Stimulated activated naive CD8-positive, alpha-beta T cell treated with anti-CD3 and anti-CD28 coated beads, Interleukin-15, amount 100 ng/mL, for 72 hours (primary cell): Measurements from ENCODE around the gene RHOH.

Source experiments
- ATAC-seq: fragments of 150-1000 bp; cut with Tn5 transposase; 2 replicates; pipeline ENCODE4 v1.10.0; 2021; ENCODE audit warnings: mild to moderate bottlenecking, moderate library complexity
- DNase-seq, 2 donors: peaks; one replicate each; pipeline ENCODE4 v3.0.0; 2021 to 2022
- H3K27ac Mint-ChIP-seq, 2 donors: one replicate each; pipeline ENCODE4 v1.8.0; 2022; ENCODE audit warnings: mild to moderate bottlenecking in 2 of 2, mixed read lengths in 2 of 2, moderate library complexity in 2 of 2
- H3K27me3 Mint-ChIP-seq: one replicate; pipeline ENCODE4 v1.8.0; 2022; ENCODE audit warnings: mixed read lengths
- H3K4me1 Mint-ChIP-seq: one replicate; pipeline ENCODE4 v1.8.0; 2022; ENCODE audit warnings: mild to moderate bottlenecking, mixed read lengths
- H3K4me3 Mint-ChIP-seq, 2 donors: one replicate each; pipeline ENCODE4 v1.8.0; 2022; ENCODE audit warnings: mild to moderate bottlenecking in 2 of 2, mixed read lengths in 2 of 2, moderate library complexity in 1 of 2
- H3K9me3 Mint-ChIP-seq, 2 donors: one replicate each; pipeline ENCODE4 v1.8.0; 2022; ENCODE audit warnings: mixed read lengths in 2 of 2

Gene RHOH

DNA sequence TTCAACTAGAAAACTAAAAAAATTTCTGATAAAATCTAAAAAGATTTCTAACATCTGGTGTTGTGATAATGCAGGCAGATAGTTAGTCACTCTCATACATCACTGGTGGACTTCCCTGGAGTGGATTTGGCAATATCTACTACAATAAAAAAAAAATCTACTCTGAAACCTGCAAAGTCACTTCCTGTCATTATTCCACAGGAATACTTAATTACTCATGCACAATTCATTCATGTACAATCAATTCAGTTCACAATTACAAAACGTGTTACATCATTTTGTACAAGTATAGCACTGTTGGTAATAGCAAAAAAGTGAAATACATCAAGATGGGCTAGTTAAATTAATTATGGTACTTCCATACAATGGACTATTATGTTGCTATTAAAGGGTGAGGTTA is 16.5 kb upstream of the RHOH start:
- DNase-seq (no peak), ATAC-seq (peak; percentile 46)
- no peak overlapping the region for H3K27ac Mint-ChIP-seq
- peaks cover 0 to 4% of the 10 kb centered on the region in 2 donors for H3K9me3 Mint-ChIP-seq
- peaks cover 51% of the 10 kb centered on the region for H3K4me1 Mint-ChIP-seq
- H3K4me3 Mint-ChIP-seq = no peak overlapping the region
- H3K27me3 Mint-ChIP-seq = no peaks in the 10 kb centered on the region

DNA sequence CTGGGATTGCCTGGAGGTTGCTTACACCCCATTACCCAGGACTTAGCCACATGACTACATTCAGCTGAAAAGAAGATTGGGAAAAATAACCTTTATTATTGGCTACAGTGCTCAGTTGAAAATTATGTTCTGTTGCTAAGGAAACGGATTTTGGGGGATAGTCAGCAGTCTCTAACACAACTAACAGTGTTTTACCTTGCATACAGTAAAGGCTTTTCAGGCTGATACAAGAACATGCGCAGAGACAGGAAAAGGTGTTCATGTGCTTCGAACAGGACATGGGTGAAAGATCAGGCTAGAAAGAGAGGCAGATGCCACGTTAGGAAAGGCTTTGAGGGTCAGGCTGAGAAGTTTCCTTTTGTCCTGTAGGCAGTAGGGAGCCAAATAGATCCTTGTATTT is 14.8 kb upstream of the RHOH start:
- DNase-seq = no peak
- Mint-ChIP-seq H3K4me1 (peaks cover 60% of the 10 kb centered on the region), H3K4me3 (no peak overlapping the region), H3K9me3 (peaks cover 0 to 4% of the 10 kb centered on the region in 2 donors), H3K27me3 (no peaks in the 10 kb centered on the region), H3K27ac (no peak overlapping the region)
- ATAC-seq = no peak

DNA sequence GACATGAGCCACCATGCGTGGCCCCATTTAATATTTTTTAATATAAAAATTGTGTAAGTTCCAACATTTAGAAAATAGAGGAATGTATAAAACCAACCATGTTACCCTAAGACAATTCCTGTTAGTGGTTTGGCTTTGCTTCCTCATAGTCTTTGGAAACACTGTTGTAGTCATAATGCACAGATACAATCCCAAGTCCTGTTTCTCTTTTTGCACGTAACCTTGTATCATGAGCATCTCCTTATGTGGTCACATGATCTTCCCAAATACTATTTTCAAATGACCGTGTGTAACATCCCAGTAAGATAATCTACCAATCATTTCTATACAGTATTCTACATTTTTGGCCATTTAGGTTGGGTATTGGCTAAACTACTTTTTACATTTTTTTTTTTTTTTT is 13.9 kb upstream of the RHOH start:
- Mint-ChIP-seq H3K27me3 (no peaks in the 10 kb centered on the region), H3K27ac (no peak overlapping the region), H3K4me3 (no peak overlapping the region), H3K4me1 (peaks cover 60% of the 10 kb centered on the region), H3K9me3 (peaks cover 0 to 4% of the 10 kb centered on the region in 2 donors)
- DNase-seq = no peak
- ATAC-seq = no peak

DNA sequence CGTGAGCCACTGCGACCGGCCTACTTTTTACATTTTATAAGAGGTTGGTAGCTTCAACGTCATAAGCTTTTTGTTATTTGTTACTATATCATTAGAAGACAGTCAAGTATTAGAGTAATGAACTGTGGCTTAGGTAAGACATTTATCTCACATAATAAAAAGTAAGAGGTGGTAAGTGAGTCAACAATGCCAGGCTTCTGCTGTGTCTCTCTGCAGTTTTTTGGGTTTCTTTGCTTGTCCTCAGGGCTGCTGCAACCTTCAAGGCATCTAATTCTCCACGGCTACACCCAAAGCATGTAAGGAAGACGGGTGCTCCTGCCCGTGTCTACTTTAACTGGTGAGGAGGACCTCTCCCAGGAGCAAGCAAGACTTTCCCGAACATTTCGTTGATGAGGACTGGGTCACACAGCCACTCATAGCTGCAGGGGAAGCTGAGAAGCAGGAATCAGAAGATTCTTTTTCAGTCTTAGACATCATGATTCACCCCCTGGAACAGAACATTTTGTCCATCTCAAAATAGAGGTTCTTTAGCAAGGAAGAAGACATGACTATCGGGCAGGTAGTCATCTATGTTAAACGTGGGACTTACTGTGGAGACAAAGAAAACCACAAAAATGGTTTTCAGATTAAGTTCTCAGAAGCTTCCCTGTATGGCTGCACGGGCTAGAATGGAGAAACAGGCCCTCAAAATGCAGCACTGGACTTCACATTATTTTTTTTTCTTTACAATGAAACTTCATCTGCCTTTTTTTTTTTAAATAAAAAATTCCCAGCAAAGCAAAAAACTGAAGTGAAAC is 13.0 kb upstream of the RHOH start:
- peaks cover 56% of the 10 kb centered on the region for H3K4me1 Mint-ChIP-seq
- H3K27ac Mint-ChIP-seq = peak overlapping the region; percentile 15 to 34
- ATAC-seq (peak; percentile 83), DNase-seq (no peak)
- no peaks in the 10 kb centered on the region for H3K27me3 Mint-ChIP-seq
- H3K4me3 Mint-ChIP-seq = peak overlapping the region; percentile 55 to 61
- H3K9me3 Mint-ChIP-seq = peaks cover 0 to 4% of the 10 kb centered on the region in 2 donors

DNA sequence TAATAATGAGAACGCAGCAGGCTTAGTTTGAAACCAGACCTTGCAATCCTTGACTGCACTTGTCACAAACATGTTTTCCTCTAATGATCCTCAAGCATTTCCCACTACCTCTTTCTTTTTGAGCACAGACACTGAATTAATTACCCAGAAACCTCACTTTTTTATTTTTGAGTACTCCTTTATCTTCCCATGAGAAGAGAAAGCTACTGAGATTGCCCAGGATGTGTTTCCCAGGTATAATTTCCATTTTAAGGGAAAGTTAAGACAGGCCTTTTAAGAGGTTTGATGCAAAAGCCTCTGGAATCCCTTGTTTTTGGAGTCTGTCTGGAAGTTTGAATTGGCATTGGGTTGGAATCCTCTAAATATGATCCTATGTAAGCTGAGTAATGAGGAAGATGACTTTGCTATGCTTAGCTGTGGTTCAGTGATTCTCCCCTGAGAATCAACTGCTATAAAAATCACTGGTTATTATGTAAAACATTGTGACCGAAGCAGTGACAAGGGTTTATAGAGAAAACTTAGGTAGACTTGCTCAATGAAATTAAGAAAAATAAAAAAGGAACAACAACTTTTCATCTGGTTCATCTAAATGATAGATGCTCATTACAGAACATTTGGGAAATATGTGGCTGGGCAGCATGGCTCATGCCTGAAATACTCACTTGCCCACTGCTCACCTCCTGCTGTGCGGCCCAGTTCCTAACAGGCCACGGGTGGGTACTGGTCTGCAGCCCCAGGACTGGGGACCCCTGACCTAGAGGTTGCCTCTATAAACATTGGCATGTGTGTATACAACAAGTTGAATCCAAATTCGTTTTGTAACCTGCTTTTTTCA is 10.8 kb upstream of the RHOH start:
- H3K4me1 Mint-ChIP-seq = peaks cover 70% of the 10 kb centered on the region

GRCh38 chr4:40186665-40187014 is 10.2 kb upstream of the RHOH start:
- no peak for DNase-seq
- peaks cover 70% of the 10 kb centered on the region for H3K4me1 Mint-ChIP-seq
- H3K27ac Mint-ChIP-seq = no peak overlapping the region
- H3K4me3 Mint-ChIP-seq = no peak overlapping the region
- no peaks in the 10 kb centered on the region for H3K9me3 Mint-ChIP-seq
- no peak for ATAC-seq
- H3K27me3 Mint-ChIP-seq = no peaks in the 10 kb centered on the region

More for the DNA sequence above, 10.8 kb upstream of the RHOH start:
- H3K27me3 Mint-ChIP-seq = no peaks in the 10 kb centered on the region
- DNase-seq = no peak
- peak overlapping the region in 1 of 2 donors; percentile 27 for H3K27ac Mint-ChIP-seq
- H3K4me3 Mint-ChIP-seq = no peak overlapping the region
- peaks cover 0 to 3% of the 10 kb centered on the region in 2 donors for H3K9me3 Mint-ChIP-seq
- ATAC-seq = no peak

GRCh38 chr4:40187386-40187906 is 9.4 kb upstream of the RHOH start:
- no peak overlapping the region for H3K4me3 Mint-ChIP-seq
- no peak for DNase-seq
- peak; percentile 30 for ATAC-seq
- H3K4me1 Mint-ChIP-seq = peaks cover 68% of the 10 kb centered on the region
- H3K9me3 Mint-ChIP-seq = no peaks in the 10 kb centered on the region
- H3K27me3 Mint-ChIP-seq = no peaks in the 10 kb centered on the region
- H3K27ac Mint-ChIP-seq = no peak overlapping the region

- ATAC-seq (no peak), DNase-seq (no peak)
- Mint-ChIP-seq H3K9me3 (no peaks in the 10 kb centered on the region), H3K4me3 (peak overlapping the region; percentile 79 to 97), H3K27ac (peak overlapping the region in 1 of 2 donors; percentile 66), H3K27me3 (no peaks in the 10 kb centered on the region), H3K4me1 (peaks cover 69% of the 10 kb centered on the region)
These were observed 6.8 kb upstream of the RHOH start for GRCh38 chr4:40190019-40190418.

DNA sequence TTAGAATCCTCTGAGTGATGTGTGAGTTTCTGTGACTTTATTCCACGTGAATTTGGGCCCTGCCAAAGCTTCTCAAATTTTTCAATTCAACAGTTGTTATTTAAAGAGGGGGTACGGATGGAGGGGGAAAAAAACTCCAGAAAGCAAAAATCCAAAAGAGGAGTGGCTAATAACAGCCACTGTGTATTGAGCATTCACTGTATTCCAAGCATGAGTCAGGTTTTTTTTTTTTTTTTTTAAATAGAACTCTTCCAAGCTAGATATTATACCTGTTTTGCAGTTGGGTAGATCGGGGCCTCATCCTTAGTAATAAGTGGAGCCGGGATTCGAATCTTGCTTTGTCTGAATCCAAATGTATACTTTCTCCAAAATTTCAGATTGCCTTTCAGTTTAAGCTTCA is 6.4 kb upstream of the RHOH start:
- H3K4me3 Mint-ChIP-seq = peak overlapping the region; percentile 79 to 97
- peaks cover 73% of the 10 kb centered on the region for H3K4me1 Mint-ChIP-seq
- H3K27ac Mint-ChIP-seq = peak overlapping the region; percentile 64 to 95
- H3K27me3 Mint-ChIP-seq = no peaks in the 10 kb centered on the region
- DNase-seq = no peak
- ATAC-seq = no peak
- no peaks in the 10 kb centered on the region for H3K9me3 Mint-ChIP-seq

- Mint-ChIP-seq H3K27me3 (no peaks in the 10 kb centered on the region), H3K4me3 (peak overlapping the region; percentile 79 to 97), H3K9me3 (peaks cover 0 to 4% of the 10 kb centered on the region in 2 donors), H3K4me1 (peaks cover 75% of the 10 kb centered on the region), H3K27ac (peak overlapping the region; percentile 95)
- ATAC-seq = peak; percentile 4
- DNase-seq = no peak
These were observed 5.7 kb upstream of the RHOH start for GRCh38 chr4:40190880-40191815.

DNA sequence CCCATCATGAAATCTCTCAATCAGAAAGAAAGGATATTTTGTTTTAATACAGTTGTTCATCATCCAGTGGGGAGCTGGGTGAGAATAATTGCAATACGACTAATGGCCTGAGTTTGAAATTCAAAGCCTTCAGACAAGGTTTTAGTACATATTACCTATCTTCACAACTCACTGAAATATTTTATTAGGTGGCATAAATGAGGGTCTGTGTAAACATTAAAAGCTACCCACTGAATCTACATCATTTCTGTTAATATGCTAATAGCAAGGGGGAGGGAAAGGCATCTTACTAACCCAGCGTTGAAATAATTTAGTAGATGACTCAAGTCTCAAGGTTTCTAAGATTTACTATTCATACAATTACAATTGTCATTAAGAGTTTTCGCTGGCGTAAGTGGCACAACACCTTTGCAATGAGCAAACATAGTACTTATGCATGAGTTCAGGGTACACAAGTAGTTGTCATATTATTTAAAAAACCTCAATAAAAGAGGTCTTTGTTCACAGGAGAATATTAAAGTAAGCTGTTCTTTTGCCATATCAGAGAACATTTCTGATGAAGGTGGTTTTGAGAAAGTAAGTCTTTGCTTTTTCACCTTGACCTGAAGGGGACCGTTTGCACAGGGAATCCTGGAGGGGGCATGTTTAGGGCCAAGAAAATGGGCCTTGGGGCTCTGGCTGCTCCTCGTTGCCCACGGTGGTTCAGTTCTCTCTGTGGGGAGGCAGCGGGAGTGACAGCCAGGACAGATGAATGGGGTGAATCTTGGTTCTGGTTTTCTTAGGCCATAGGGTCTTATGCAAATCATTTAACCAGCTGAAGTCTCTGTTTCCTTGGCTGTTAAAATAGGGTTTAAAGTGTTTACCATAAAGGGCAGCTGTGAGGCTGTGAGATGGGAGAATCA is 4.5 kb upstream of the RHOH start:
- DNase-seq = no peak

GRCh38 chr4:40193016-40193571 is 3.7 kb upstream of the RHOH start:
- Mint-ChIP-seq H3K9me3 (peaks cover 0 to 4% of the 10 kb centered on the region in 2 donors), H3K27me3 (no peaks in the 10 kb centered on the region), H3K4me1 (peaks cover 66% of the 10 kb centered on the region), H3K27ac (peak overlapping the region; percentile 97 to 98), H3K4me3 (peak overlapping the region; percentile 91 to 97)
- peak; percentile 38 for ATAC-seq
- no peak for DNase-seq

More for the DNA sequence above, 4.5 kb upstream of the RHOH start:
- Mint-ChIP-seq H3K4me1 (peaks cover 72% of the 10 kb centered on the region), H3K4me3 (peak overlapping the region; percentile 91 to 97), H3K27ac (peak overlapping the region; percentile 97 to 98), H3K27me3 (no peaks in the 10 kb centered on the region), H3K9me3 (peaks cover 0 to 4% of the 10 kb centered on the region in 2 donors)
- ATAC-seq = peak; percentile 4

DNA sequence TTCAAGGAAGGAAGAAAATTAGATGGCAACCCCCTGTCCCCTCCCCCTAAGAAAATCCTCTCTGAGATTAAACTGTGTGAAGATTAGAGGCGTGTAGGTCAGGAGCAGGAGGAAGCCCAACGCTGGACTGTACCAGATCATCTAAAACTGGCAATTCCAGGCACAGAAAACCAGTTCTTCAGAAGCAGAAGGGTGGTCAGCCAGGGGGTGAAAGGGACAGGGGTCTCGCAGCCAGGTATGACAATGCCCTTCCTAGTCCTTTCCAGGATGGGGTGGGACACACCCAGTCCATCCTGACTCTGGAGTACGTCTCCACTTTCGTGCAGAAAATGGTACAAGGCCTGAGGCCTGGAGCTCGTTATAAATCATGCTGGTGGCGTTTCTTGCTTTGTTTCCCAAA is 3.3 kb upstream of the RHOH start:
- no peak for DNase-seq
- Mint-ChIP-seq H3K9me3 (peaks cover 0 to 4% of the 10 kb centered on the region in 2 donors), H3K27me3 (no peaks in the 10 kb centered on the region), H3K4me3 (peak overlapping the region; percentile 91 to 97), H3K27ac (peak overlapping the region; percentile 97 to 98), H3K4me1 (peaks cover 64% of the 10 kb centered on the region)
- peak; percentile 6 for ATAC-seq
